Measurements from ENCODE around the gene ARHGEF17.

ARHGEF17 gene

GRCh38 chr11:73361953-73362776 is 54.1 kb downstream of the ARHGEF17 start:
- DNase-seq: no peak

GRCh38 chr11:73363147-73363546 is 55.1 kb downstream of the ARHGEF17 start:
- DNase-seq: no peak

GRCh38 chr11:73365352-73366264 is 57.5 kb downstream of the ARHGEF17 start:
- no peak for DNase-seq

- DNase-seq: no peak
Observed at GRCh38 chr11:73366265-73366610, 58.2 kb downstream of the ARHGEF17 start.

DNA sequence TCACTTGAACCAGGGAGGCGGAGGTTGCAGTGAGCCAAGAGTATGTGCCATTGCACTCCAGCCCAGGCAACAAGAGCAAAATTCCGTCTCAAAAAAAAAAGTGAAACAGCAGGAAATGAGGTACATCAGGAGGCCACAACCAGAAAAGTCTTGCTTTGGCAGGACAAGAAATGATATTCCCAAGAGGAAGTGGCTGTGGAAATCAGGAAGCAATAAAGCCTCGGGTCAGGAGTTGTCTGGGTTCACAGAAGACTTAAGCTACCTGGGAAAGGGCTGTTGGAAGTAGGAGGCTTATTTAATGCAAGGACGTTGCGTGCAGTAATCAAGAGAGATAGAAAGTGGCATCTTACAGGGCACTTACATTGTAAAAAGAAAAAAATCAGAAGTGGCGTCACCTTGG is 58.9 kb downstream of the ARHGEF17 start:
- no peak for DNase-seq

DNA sequence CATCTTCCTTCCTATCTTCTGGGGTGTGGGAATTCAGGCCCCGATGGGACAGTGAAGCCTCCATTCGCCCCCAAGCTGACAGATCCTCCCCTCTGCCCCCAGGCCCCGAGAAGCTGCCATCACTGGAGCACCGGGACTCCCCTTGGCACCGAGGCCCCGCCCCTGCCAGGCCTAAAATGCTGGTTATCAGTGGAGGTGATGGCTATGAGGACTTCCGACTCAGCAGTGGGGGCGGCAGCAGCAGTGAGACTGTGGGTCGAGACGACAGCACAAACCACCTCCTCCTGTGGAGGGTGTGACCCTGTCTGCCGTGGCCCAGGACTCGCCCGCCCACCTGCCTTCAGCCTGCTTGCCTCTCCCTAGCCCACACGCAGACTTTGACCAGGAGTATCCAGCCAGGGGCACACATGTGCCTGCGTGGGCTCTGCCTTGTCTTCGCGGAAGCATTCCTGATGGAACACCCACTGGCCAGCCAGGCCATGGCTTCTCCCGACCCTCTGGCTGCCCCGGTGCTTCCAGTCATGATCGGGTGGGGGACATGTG is 59.5 kb downstream of the ARHGEF17 start:
- DNase-seq: no peak

- DNase-seq: no peak
Observed at GRCh38 chr11:73372375-73372993, 64.4 kb downstream of the ARHGEF17 start.

DNA sequence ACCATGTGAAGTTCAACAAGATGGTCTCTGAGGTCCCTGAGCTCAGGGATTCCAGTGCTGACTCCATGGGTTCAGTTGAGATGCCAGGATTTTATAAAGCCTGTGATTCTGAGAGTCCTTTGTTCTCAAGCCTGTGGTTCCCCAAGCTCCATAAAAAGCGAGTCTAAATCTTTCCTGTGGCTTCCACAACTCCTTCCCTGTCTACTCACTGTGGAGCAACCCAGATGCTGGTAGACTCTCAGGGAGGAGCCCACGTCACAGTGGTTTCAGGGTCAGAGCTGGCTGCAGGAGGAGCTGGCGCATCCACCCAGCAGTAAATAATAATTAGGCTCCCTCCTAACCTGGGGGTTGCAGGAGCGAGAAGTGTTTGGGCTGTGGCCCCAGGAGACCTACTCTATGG is 66.1 kb downstream of the ARHGEF17 start:
- DNase-seq: no peak

- DNase-seq: no peak
Observed at GRCh38 chr11:73375830-73376159, 67.7 kb downstream of the ARHGEF17 start.

DNA sequence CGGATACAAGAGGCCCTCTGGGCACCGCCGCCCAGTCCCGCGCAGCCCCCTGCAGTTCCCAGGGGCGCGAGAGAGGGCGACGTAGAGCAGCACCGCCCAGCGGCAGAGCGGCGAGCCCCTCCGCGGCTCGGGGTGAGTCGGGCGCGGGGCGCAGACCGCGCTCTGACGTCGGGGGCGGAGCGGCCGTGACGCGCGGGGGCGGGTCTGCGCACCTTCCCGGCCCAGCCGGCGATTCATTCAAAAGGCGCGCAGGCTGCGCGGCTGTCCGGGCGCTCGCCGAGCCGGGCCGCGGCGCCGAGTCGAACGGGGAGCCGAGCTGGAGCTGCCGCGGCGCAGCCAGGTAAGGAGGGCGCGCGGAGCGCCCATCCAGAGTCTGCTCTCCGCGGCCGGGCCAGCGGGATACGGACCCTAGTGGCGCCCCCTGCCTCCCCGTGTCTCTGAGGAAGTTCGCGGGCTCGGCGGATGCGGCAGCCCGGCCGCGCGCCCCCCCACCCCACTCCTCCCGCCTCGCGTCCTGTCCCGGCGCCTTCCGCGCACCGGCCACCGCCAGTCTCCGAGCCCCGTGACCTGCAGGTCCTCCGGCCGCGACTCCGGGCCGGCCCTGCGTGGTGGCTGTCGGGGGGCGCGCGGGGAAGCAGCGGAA is 68.2 kb downstream of the ARHGEF17 start, which contains the start of gene RELT:
RELT (plus strand) TSS at position 240 of the 643 bp plus-strand sequence. CDS start 12,738 bp downstream, outside the sequence.
- peak; percentile 92 for DNase-seq

DNA sequence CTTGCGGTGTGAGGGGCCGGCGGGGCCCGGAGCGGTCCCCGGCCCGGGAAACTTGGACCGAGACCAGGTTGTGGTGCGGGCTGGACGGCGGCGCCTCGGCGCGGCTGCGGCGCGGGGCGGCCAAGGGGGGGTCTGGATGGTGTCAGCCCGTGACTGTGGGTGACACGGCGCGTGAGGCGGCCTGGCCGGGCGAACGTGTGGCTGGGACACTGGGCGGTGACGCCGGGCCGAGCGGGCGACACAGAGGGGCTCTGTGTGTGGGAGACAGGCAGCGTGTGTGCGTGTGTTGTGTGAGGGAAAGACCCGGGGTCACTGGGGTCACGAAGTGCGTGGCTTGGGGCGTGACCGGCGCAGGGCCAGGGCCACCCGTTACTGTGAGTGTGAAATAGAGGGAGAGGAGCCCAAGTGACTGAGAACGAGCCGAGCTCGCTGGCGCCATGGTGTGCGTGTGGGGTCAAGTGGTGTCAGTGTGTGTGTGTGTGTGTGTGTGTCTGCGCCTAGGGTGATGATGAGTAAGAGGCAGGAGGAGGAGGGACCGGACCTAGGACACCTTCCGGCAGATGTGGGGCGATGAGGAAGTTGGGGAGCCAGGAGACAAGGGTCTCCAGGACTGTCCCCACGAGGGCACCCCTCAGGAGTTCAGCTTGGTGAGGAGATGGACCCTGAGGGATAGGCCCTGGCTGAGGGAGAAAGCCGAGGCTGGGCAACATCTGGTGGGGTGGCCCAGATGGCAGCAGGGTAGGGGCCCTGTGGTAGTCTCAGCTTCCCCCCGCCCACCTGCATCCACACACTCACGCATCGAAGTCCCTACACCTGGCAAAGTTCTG is 68.9 kb downstream of the ARHGEF17 start:
- peak; percentile 47 for DNase-seq

DNA sequence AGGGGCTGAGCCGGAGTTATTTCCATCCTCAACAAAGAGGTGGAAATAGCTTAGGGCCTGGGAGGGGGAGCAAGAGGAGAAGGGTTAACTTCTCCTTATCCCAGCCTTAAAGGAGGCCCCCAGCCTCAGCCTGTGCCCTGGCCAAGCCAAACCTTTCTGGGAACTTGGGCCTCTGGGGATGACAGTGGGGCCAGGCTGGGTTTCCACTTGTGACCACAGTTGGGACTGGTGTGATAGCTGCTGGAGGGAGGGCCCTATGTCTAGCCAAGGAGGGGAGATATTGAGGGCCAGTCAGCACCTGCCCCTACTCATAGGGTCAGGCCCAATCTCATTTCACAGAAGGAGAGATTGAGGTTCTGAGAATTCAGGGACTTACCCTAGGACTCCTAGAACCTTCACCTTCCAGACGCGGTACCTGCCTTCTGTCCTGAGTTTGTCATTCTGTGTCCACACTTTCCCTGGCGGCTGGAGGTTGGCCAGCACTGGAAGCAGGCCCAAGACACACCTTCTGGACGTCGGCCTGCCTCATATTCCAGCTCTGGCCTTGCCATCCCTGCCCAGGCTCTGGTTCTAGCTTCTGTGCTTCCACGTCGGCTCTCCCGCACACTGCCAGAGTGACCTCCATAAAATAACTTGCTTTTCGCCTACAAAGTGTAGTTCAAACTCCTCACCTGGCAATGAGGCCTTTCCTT is 71.3 kb downstream of the ARHGEF17 start:
- DNase-seq: no peak

GRCh38 chr11:73380331-73380730 is 72.3 kb downstream of the ARHGEF17 start:
- DNase-seq: no peak

- DNase-seq: no peak
Observed at GRCh38 chr11:73380897-73381410, 72.9 kb downstream of the ARHGEF17 start.

GRCh38 chr11:73381589-73381988 is 73.5 kb downstream of the ARHGEF17 start:
- DNase-seq: no peak

DNA sequence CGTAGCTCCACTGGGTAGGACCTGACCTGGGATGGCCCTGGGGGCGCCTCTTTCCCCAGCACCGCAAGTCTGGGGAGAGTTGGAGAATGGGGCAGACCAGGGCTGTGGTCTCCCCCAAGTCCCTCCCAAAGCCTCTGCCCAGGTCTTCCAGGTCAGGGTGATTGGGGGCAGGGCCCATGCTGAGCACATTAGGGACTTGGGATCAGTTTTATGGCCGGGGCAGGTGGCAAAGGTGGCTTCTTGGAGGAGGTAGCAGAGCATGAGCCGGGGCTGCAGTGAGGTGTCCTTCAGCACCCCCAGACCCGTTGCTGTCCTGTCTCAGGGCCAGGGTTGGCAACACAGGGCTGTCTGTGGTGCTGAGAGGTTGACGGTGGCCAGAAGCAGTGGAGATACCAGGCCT is 74.1 kb downstream of the ARHGEF17 start:
- no peak for DNase-seq

DNA sequence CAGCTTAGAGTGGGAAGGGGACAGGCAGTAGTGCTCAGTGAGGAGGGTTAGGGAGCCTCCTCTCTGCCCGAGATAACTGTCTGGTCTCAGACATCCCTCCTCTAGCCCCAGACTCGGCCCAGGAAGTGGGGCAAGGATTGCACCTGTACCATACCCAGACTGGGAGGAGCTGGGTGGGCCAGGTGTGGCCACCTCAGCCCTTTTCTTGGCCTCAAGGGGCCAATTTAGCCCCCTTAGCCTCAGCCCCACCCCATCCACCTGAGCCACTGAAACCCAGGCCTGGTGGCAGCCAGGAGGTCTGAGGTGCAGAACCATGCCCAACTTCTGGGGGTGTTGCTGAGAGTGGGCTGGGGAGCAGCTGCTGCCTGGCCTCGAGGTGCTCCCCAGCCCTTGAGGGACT is 74.7 kb downstream of the ARHGEF17 start:
- no peak for DNase-seq

DNA sequence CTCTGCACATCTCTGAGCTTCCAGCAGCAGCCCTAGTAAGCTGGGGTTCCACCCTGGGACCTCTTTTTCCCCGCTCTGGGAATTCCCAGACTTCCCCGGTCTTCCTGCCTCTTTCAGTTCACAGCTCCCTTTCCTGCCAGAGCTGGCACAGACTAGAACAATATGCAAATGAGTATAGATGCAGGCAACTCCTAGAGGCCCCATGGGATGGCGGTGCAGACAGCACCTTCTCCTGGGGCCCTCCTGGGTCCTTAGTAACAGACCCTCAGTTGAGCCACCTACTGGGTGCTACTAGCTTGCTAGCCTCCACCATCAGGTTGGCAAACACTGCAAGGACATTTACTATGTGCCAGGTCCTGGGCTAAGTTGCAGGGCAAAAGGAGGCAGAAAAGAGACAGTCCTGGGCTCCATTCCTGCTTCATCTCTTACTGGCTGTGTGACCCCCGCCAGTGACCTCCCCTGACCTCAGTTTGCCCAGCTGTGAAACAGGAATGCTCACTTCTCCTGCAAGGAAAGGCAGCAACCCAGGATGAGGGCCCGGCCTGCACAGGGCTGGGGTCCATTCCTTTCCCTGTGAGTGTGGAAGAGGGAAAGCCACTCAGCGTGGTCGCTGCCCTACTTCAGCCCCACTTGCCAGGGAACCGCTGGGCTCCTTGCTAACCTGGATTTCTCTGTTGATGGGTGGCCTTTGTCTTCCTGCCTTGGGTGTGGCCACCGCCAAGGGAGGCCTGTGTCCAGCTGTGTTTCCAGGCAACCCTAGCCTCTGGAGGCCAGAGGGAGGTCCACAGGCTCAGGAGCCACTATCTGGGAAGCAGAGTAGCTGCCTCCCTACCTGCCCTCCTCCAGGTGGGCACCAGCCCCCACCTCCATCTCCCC is 75.4 kb downstream of the ARHGEF17 start:
- no peak for DNase-seq

GRCh38 chr11:73384125-73384441 is 76.0 kb downstream of the ARHGEF17 start:
- no peak for DNase-seq

DNA sequence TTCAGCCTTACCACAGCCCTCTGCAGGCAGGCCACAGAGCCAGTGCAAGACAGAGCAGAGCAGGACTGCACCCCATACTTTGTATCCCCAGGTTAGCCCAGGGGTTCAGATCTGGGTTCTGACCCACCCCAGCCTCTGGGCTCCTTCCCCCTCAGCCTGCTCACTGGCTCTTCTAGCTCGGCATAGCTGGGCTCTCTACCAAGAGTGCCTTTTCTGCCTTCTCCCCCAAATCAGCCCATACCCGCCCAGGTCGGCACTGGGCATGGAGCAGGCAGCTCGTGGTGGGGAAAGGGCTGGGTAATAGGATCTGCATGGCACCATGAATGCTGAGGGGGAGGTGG is 76.4 kb downstream of the ARHGEF17 start:
- no peak for DNase-seq
